Stomach (tissue), 4 donors: ENCODE results near the gene CYB561D1.

Experiments
- EP300 ChIP-seq: sonication (generic); formaldehyde crosslinking; IDR thresholded peaks from one replicate; pipeline ENCODE4 v1.6.1; 2017; ENCODE audit warnings: antibody characterized with exemption
- POLR2A ChIP-seq, 4 donors: fragments of 450-650 bp; IDR thresholded peaks; one replicate each; pipeline ENCODE4 v1.6.1; 2016; ENCODE audit warnings: antibody characterized with exemption in 4 of 4, control low read depth in 2 of 4, mild to moderate bottlenecking in 1 of 4, moderate library complexity in 1 of 4
- POLR2AphosphoS5 ChIP-seq, 3 donors: sonication (generic); formaldehyde crosslinking; IDR thresholded peaks; one replicate each; pipeline ENCODE4 v1.6.1; 2016; ENCODE audit warnings: antibody characterized with exemption in 3 of 3
- TF ChIP-seq, protein P1 (sequence below), 7 experiments: fragments of 450-650 bp in 4 of 7; fragments of 200-600 bp in 3 of 7; sonication (generic) in 3 of 7; IDR thresholded peaks; one replicate each; pipeline ENCODE4 v1.5.1; 2016 to 2019; ENCODE audit warnings: antibody characterized with exemption in 7 of 7, control low read depth in 2 of 7, mild to moderate bottlenecking in 1 of 7

DNA sequence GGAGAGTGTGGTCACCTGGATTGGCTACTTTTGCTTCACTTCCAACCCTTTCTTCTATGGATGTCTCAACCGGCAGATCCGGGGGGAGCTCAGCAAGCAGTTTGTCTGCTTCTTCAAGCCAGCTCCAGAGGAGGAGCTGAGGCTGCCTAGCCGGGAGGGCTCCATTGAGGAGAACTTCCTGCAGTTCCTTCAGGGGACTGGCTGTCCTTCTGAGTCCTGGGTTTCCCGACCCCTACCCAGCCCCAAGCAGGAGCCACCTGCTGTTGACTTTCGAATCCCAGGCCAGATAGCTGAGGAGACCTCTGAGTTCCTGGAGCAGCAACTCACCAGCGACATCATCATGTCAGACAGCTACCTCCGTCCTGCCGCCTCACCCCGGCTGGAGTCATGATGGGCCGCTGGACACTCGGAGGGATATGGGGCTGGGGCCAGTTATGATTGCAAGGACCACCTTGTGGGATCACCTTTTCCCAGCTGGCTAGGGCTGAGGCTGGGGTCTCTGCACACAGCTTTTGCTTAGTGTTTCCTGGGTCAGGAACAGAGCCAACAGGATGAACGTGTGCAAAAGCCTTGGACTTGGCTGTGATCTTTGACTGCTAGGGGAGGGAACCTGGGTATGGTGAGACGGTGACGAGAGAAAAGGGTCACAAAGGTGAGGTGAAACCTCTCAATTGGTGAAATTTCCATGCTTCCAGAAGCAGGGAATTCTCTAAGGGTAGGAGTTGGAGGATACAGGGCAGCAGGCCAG lies 50.3 kb downstream of the CYB561D1 start:
- TF ChIP-seq, protein P1, sequence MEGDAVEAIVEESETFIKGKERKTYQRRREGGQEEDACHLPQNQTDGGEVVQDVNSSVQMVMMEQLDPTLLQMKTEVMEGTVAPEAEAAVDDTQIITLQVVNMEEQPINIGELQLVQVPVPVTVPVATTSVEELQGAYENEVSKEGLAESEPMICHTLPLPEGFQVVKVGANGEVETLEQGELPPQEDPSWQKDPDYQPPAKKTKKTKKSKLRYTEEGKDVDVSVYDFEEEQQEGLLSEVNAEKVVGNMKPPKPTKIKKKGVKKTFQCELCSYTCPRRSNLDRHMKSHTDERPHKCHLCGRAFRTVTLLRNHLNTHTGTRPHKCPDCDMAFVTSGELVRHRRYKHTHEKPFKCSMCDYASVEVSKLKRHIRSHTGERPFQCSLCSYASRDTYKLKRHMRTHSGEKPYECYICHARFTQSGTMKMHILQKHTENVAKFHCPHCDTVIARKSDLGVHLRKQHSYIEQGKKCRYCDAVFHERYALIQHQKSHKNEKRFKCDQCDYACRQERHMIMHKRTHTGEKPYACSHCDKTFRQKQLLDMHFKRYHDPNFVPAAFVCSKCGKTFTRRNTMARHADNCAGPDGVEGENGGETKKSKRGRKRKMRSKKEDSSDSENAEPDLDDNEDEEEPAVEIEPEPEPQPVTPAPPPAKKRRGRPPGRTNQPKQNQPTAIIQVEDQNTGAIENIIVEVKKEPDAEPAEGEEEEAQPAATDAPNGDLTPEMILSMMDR (IDR thresholded peaks at IDR 0.05) = no peak
- no peak for TF ChIP-seq EP300
- TF ChIP-seq POLR2A (IDR thresholded peaks at IDR 0.05) = no peak
- no peak for TF ChIP-seq POLR2AphosphoS5 (IDR thresholded peaks at IDR 0.05)
